Islet precursor cell (in vitro differentiated cells): Measurements from ENCODE around the gene SAXO2.
"Not testable (repeated sequence)": the region's sequence is repeated elsewhere in the genome, so short reads cannot be mapped to it uniquely, and the experiment has no call there.

Experiments
- DNase-seq: peaks from one replicate; pipeline ENCODE4 v3.0.0-alpha.2; 2018

The SAXO2 gene

GRCh38 chr15:82262422-82263026 is at the start of gene SAXO2, which contains the start of gene EFL1:
Gene SAXO2, plus strand, starts transcription at chr15:82262818. Its CDS starts 62 bp downstream, at chr15:82262880.
Gene EFL1, minus strand, starts transcription at chr15:82262734. Its CDS starts 956 bp downstream, at chr15:82261778.
- peak; percentile 97 for DNase-seq

- not testable (repeated sequence) for DNase-seq
Observed at GRCh38 chr15:82216092-82216491, 46.5 kb upstream of the SAXO2 start.

GRCh38 chr15:82221535-82221934 is 41.1 kb upstream of the SAXO2 start:
- not testable (repeated sequence) for DNase-seq

- no peak for DNase-seq
Observed at GRCh38 chr15:82228750-82229149, 33.9 kb upstream of the SAXO2 start.

- no peak for DNase-seq
Observed at GRCh38 chr15:82231233-82231632, 31.4 kb upstream of the SAXO2 start.

GRCh38 chr15:82231842-82232241 is 30.8 kb upstream of the SAXO2 start:
- no peak for DNase-seq

- DNase-seq: not testable (repeated sequence)
Observed at GRCh38 chr15:82237944-82238534, 24.6 kb upstream of the SAXO2 start.

GRCh38 chr15:82239685-82240391 is 22.8 kb upstream of the SAXO2 start:
- DNase-seq: no peak

GRCh38 chr15:82241836-82242499 is 20.6 kb upstream of the SAXO2 start:
- DNase-seq: not testable (repeated sequence)

- DNase-seq: not testable (repeated sequence)
Observed at GRCh38 chr15:82243644-82244043, 19.0 kb upstream of the SAXO2 start.

GRCh38 chr15:82245956-82246355 is 16.7 kb upstream of the SAXO2 start:
- DNase-seq: not testable (repeated sequence)

GRCh38 chr15:82248261-82248660 is 14.4 kb upstream of the SAXO2 start:
- DNase-seq: not testable (repeated sequence)

- peak; percentile 70 for DNase-seq
Observed at GRCh38 chr15:82261566-82262421, 824 bp upstream of the SAXO2 start.

GRCh38 chr15:82263350-82263749 is 732 bp downstream of the SAXO2 start:
- no peak for DNase-seq

GRCh38 chr15:82267137-82267536 is 4.5 kb downstream of the SAXO2 start:
- not testable (repeated sequence) for DNase-seq

GRCh38 chr15:82268454-82268853 is 5.8 kb downstream of the SAXO2 start:
- not testable (repeated sequence) for DNase-seq

GRCh38 chr15:82272154-82272553 is 9.5 kb downstream of the SAXO2 start:
- DNase-seq: no peak

- no peak for DNase-seq
Observed at GRCh38 chr15:82275410-82275809, 12.8 kb downstream of the SAXO2 start.

- not testable (repeated sequence) for DNase-seq
Observed at GRCh38 chr15:82281276-82281675, 18.7 kb downstream of the SAXO2 start.

GRCh38 chr15:82282386-82282785 is 19.8 kb downstream of the SAXO2 start:
- DNase-seq: not testable (repeated sequence)

GRCh38 chr15:82284381-82284780 is 21.8 kb downstream of the SAXO2 start:
- DNase-seq: not testable (repeated sequence)

- DNase-seq: not testable (repeated sequence)
Observed at GRCh38 chr15:82286475-82286874, 23.9 kb downstream of the SAXO2 start.
